ENCODE measurements around the gene SLC16A5.
"Not testable (repeated sequence)": the region's sequence is repeated elsewhere in the genome, so short reads cannot be mapped to it uniquely, and the experiment has no call there.

SLC16A5 gene, protein sequence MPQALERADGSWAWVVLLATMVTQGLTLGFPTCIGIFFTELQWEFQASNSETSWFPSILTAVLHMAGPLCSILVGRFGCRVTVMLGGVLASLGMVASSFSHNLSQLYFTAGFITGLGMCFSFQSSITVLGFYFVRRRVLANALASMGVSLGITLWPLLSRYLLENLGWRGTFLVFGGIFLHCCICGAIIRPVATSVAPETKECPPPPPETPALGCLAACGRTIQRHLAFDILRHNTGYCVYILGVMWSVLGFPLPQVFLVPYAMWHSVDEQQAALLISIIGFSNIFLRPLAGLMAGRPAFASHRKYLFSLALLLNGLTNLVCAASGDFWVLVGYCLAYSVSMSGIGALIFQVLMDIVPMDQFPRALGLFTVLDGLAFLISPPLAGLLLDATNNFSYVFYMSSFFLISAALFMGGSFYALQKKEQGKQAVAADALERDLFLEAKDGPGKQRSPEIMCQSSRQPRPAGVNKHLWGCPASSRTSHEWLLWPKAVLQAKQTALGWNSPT

GRCh38 chr17:75087558-75088453, at the start of gene SLC16A5:
SLC16A5 (plus strand) TSS chr17:75087954; CDS start chr17:75093637, 5,683 bp downstream.
- peak; percentile 17 to 59 (median 34) for DNase-seq

DNA sequence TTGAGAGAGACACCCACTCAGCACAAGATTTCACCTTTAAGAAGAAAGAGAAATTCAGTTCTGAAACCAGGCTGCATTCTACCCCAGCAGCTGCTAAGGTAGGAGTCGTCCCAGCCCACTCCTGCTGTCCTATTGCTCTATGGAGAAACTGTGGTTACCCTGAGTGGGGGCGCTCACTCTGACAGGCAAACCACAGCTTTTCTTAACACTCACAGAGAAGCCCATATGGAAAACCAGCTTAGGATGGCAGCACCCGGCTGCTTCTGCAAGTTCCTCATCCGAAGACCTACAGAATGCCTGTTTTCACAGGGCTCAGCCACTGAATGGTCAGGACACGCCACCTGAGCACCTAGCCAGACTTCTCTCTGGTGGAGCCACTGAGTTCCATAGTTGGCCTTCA, 48.5 kb upstream of the SLC16A5 start:
- DNase-seq = no peak

DNA sequence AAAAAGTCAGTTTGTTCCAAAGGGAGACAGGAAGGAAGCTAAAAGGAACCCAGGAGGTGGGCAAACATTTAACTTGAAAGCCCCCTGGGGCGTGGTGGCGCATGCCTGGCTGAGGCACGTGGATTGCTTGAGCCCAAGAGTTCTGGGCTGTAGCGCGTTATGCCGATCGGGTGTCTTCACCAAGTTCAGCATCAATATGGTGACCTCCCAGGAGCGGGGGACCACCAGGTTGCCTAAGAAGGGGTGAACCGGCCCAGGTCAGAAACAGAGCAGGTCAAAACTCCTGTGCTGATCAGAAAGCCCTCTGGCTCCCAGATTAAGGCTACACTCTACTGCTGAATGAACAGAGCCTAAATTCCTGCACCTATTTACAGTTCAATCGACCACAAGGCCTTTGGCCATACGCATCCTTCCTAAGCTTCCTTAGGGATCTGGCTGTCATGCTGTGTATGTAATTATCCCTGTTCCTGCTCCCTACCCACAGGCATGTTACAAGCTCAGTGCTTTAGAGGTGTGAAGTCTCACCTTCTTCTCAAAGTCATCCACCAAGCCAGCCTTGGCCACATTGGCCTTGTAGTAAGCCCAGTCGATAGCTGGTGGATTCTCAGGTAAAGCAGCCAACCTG, 46.0 kb upstream of the SLC16A5 start:
- DNase-seq = no peak

DNA sequence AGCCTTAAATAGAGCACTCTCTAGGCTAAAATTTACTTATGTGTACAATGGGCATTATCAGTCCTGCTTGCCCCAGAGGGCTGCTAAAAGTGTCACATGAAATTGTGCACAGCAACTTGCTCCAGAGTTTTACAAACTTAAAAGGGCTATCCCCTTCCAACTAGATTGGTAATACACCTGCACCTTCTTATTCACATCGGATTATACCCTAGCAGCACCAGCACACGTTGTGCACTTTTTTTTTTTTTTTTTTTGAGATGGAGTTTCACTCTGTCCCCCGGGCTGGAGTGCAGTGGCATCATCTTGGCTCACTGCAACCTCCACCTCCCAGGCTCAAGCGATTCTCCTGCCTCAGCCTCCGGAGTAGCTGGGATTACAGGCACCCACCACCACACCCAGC, 44.0 kb upstream of the SLC16A5 start:
- DNase-seq = not testable (repeated sequence)

- no peak for DNase-seq
Observed at GRCh38 chr17:75044716-75045115, 43.0 kb upstream of the SLC16A5 start.

- DNase-seq = not testable (repeated sequence)
Observed at GRCh38 chr17:75045946-75046406, 41.8 kb upstream of the SLC16A5 start.

DNA sequence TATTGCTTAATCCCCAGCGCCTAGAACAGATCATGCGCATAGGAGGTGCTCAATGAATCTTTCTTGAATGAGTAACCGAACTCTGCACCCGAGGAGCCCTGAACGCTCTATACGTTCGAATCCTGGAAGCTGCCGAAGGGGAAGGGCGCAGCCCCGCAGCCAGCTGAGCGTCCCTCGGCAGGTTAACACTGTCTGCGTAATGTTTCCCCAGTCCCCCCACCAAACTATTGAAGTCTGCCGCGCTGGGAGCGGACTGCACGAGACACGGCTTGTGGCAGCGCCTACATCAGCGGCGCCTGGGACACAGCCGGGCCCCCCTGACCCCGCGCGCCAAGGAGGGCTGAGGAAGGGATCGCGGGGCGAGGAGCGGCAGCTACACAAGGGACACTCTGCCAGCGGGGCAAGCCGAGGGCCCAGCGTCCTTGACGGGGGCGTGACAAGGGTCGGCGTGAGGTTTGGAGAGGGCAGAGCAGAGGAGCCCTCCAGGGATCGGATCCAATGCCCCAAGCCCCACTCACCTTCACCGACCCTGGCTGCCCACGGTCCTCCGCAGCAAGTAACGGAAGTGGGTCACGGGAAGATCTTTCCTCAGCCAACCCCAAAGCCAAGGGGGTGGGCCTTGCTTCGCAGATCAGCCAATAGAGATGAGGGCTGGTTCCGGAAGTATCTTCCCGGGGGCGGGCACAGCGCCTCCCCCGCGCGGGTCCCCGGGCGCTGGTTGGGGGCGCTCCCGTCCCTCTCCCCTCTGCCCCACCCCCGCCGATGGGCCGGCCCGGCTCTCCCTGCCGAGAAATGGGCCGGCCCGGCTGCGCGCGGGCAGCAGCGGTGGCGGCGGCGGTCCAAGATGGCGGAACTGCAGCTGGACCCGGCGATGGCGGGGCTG, 41.1 kb upstream of the SLC16A5 start, which contains the start of the genes ATP5PD and KCTD2:
Gene ATP5PD, minus strand, starts transcription at position 563 of the 883 bp plus-strand sequence. CDS start 4,319 bp downstream, outside the sequence.
Gene KCTD2, plus strand, starts transcription at position 819 of the 883 bp plus-strand sequence. Its CDS starts 26 bp downstream, at position 845.
- peak; percentile 84 to 92 (median 90) for DNase-seq

DNA sequence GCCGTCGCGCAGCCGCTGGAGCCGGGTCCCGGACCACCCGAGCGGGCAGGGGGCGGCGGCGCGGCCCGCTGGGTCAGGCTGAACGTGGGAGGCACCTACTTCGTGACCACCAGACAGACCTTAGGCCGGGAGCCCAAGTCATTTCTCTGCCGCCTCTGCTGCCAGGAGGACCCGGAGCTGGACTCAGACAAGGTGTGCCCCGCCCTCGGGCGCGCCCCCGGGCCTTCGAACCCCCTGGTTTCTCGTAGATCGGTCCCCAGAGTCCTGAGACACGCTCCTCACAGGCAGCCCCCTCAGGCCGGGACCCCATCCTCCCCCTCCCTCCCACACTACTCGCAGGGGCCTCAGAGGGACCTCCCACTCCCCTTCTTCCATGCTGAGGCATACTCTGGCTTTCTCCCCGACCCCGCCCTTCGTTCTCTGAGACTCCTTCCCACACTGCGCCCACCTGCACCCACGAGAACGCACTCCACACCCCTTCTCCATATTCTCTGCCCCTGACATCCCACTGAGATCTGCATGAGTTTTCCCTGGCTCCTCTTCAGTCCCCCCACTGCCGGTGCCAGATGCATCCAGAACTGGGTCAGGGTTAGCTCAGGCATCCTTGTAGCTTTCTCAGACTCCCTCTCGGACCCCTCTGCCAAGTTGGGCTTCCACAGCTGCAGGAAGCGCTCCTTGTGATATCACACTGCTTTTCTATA, 40.2 kb upstream of the SLC16A5 start:
- DNase-seq = peak in 3 of 6 experiments; percentile 18 to 49 (median 38)

DNA sequence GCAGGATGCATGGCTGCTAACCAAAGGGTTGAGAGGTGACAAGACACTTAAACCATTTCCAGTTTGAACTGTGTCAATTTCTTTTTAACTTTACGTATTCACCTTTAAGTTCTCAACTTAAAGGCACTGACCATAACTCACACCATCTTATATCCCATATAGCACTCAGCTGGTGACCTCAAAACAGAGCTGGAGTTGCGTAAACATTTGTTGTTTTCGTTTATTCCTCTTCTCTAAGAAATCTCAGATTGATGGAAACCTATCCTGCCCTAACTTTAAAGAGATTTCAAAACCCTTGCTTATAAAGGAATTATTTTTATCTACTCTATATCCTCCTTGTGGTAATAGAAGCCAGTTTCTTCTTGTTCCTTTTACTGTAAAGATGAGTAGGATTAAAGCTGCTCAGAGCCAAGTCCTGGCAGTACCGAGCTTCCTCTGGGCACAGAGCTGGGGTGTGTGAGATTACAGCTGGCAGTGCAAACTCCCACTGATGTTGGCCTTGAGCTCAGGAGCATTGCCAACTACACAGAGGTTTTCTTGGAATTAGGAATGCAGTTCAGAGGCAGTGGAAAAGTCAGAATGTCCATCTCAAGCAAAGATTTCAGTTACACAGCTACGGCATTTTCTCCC, 39.4 kb upstream of the SLC16A5 start:
- DNase-seq = no peak

- DNase-seq = no peak
Observed at GRCh38 chr17:75049057-75049456, 38.7 kb upstream of the SLC16A5 start.

GRCh38 chr17:75049706-75050105, 38.0 kb upstream of the SLC16A5 start:
- no peak for DNase-seq

- no peak for DNase-seq
Observed at GRCh38 chr17:75051941-75052340, 35.8 kb upstream of the SLC16A5 start.

DNA sequence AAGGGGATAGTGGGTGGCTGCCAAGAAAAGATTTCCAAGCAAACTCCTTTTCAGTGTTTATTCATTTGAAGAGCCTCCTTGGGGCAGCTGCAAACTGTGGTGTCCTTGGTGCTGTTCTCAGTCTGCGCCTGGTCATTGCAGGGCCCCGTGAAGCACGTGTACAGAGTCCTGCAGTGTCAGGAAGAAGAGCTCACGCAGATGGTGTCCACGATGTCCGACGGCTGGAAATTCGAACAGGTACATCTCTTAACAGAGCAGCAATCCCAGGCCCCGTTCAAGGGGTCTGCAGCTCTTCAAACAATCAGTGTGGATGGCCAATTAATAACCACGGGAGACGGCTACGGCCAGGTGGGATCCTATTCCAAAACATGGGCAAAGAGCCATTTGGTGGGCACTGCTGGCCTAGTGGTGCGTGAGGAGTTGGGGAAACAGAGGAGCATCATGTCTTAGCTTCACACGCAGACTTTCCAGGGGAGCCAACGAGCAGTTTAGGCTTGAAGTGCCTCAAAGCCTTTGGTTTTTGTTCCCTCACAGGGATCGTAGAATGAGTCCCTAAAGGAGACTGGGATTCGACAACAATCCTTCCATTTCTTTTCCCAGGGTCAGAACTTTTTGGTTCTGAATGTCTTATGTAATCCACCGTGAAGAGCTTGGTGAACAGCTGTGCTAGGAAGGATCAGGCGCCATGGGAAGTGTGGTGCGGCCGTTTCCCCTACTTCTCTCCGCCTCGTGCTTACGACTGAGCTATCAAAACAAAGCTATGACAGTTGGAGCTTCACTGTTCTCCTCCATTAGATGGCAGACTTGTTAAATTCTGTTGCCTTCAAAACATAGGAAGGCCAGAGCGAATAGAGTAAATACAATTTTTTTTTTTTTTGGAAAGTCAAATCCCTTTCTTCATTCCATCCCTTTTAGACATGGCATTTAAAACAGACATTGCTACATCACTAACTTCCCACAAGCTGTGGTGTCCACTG, 28.1 kb upstream of the SLC16A5 start:
- DNase-seq = peak in 3 of 6 experiments; percentile 46 to 57 (median 49)

DNA sequence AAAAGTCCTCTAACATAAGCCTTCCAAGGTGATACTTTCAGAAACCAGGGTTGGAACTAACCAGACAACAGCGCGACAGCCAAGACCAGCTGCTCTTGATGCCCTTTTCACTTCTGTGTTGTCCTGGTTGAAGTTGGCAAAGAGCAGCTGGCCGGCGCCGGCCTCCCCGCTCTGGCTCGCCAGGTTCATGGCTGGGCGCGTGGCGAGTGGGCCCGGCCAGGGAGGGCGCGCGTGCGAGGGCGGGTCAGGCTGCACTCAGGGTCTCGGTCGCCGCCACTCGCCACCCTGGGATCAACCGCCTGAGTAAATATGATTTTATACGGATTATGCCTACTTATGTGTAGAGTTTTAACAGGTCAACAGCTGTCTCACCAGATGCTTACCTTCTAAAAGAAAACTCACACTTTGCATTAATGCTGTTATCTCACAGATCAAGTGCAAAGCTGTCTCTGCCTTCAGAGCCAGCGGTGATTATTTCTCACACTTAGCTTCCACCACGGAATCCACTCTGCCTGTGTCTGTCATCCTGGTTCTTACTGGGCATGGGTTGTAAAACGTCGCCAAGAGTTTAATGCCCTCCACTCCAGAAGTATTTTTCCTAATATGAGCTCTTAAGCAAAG, 27.2 kb upstream of the SLC16A5 start:
- no peak for DNase-seq

DNA sequence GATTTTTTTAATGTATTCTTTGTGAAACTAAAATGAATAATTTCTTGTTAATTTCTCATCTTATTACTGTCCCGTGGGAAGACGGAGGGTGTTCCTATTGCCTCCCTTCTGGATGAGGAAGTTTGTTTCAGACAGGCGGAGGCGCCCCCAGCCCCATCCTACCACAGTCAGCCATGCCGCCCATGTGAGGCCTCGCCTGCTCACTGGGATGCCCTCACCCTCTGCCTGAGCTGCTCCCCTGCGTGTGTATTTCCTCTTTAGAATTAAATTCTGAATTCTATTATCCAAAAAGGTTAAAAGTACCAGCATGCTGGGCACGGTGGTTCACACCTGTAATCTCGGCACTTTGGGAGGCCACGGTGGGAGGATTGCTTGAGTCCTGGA, 26.7 kb upstream of the SLC16A5 start:
- no peak for DNase-seq

GRCh38 chr17:75061618-75062017, 26.1 kb upstream of the SLC16A5 start:
- DNase-seq = no peak

GRCh38 chr17:75063201-75063600, 24.6 kb upstream of the SLC16A5 start:
- DNase-seq = no peak

DNA sequence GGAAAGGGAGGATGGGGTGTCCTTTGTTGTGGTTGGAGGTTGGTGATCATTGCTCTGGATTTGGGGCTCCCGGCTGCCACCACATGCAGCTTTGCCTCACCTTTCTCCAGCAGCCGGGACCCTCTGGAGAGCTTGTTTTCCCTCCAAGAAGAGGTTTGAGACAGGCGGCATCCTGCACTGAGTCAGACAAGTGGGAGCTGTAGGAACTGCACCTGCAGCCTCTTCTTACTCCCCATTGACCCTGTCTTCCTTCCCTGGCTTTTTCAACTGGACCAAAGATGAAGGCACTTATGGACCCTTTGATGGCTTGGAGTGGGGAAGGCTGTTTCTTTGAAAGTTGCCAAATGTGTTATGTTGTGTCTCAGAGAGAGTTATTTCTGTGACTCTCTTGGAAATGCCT, 24.1 kb upstream of the SLC16A5 start:
- DNase-seq = no peak

- DNase-seq = no peak
Observed at GRCh38 chr17:75064040-75064439, 23.7 kb upstream of the SLC16A5 start.
